SK-N-SH treated with all-trans-retinoic acid at 6 μM for 48 hours (cell line): Measurements from ENCODE around the gene SLC6A3.

Source experiments
- ATAC-seq: fragments of 200-7000 bp; cut with Tn5 transposase; 3 replicates; pipeline ENCODE4 v1.9.1; 2020; ENCODE audit warnings: mild to moderate bottlenecking, moderate library complexity
- ARNTL ChIP-seq: fragments of 450-650 bp; formaldehyde crosslinking; IDR thresholded peaks from 2 replicates; pipeline ENCODE4 v1.5.0; 2020; ENCODE audit warnings: low read depth, mild to moderate bottlenecking, moderate library complexity, borderline replicate concordance
- BACH2 ChIP-seq: fragments of 250-450 bp; sonication (Bioruptor Pico); IDR thresholded peaks from 2 replicates; pipeline ENCODE4 v1.9.0; 2021; ENCODE audit warnings: mild to moderate bottlenecking, borderline replicate concordance
- CREB5 ChIP-seq: fragments of 250-450 bp; sonication (Bioruptor Pico); IDR thresholded peaks from 2 replicates; pipeline ENCODE4 v1.5.1; 2020; ENCODE audit warnings: low read depth, mild to moderate bottlenecking, moderate library complexity
- CSDC2 ChIP-seq: fragments of 250-450 bp; sonication (Bioruptor Pico); IDR thresholded peaks from 2 replicates; pipeline ENCODE4 v1.5.0; 2020; ENCODE audit warnings: mild to moderate bottlenecking, moderate library complexity
- CSRNP3 ChIP-seq: fragments of 250-450 bp; sonication (Bioruptor Pico); IDR thresholded peaks from 2 replicates; pipeline ENCODE4 v1.5.1; 2021; ENCODE audit warnings: mild to moderate bottlenecking, moderate library complexity
- ESRRG ChIP-seq: fragments of 250-450 bp; sonication (Bioruptor Pico); IDR thresholded peaks from 2 replicates; pipeline ENCODE4 v1.6.1; 2021; ENCODE audit warnings: mild to moderate bottlenecking
- GLIS3 ChIP-seq: fragments of 250-450 bp; sonication (Bioruptor Pico); IDR thresholded peaks from 2 replicates; pipeline ENCODE4 v1.5.0; 2020; ENCODE audit warnings: mild to moderate bottlenecking, moderate library complexity
- ISL1 ChIP-seq: fragments of 250-450 bp; sonication (Bioruptor Pico); IDR thresholded peaks from 2 replicates; pipeline ENCODE4 v2.1.2; 2022; ENCODE audit warnings: mild to moderate bottlenecking, moderate library complexity
- OSR1 ChIP-seq: fragments of 250-450 bp; sonication (Bioruptor Pico); IDR thresholded peaks from 2 replicates; pipeline ENCODE4 v1.8.0; 2022; ENCODE audit warnings: moderate library complexity, mild to moderate bottlenecking, inconsistent platforms
- PATZ1 ChIP-seq: fragments of 250-450 bp; sonication (Bioruptor Pico); IDR thresholded peaks from 2 replicates; pipeline ENCODE4 v1.8.0; 2020; ENCODE audit warnings: mild to moderate bottlenecking, moderate library complexity, borderline replicate concordance
- POU6F1 ChIP-seq: fragments of 250-450 bp; sonication (Bioruptor Pico); IDR thresholded peaks from 2 replicates; pipeline ENCODE4 v1.8.0; 2021; ENCODE audit warnings: low read depth, mild to moderate bottlenecking, moderate library complexity, borderline replicate concordance
- PPARA ChIP-seq: fragments of 250-450 bp; sonication (Bioruptor Pico); IDR thresholded peaks from 2 replicates; pipeline ENCODE4 v1.5.0; 2020; ENCODE audit warnings: mild to moderate bottlenecking, borderline replicate concordance
- RARB ChIP-seq: fragments of 250-450 bp; sonication (Bioruptor Pico); IDR thresholded peaks from 2 replicates; pipeline ENCODE4 v1.8.0; 2021; ENCODE audit warnings: mild to moderate bottlenecking, moderate library complexity
- SNAI2 ChIP-seq: fragments of 250-450 bp; sonication (Bioruptor Pico); IDR thresholded peaks from 2 replicates; pipeline ENCODE4 v1.5.0; 2020; ENCODE audit warnings: mild to moderate bottlenecking, moderate library complexity
- TCF4 ChIP-seq: fragments of 250-450 bp; sonication (Bioruptor Pico); IDR thresholded peaks from 2 replicates; pipeline ENCODE4 v1.8.0; 2021; ENCODE audit warnings: mild to moderate bottlenecking, moderate library complexity, borderline replicate concordance
- ZC3H10 ChIP-seq: fragments of 250-450 bp; sonication (Bioruptor Pico); IDR thresholded peaks from 2 replicates; pipeline ENCODE4 v1.5.1; 2021; ENCODE audit warnings: mild to moderate bottlenecking, moderate library complexity
- ZFP3 ChIP-seq: fragments of 250-450 bp; sonication (Bioruptor Pico); IDR thresholded peaks from 2 replicates; pipeline ENCODE4 v1.5.0; 2020; ENCODE audit warnings: mild to moderate bottlenecking, moderate library complexity
- ZFP30 ChIP-seq: fragments of 450-650 bp; formaldehyde crosslinking; IDR thresholded peaks from 2 replicates; pipeline ENCODE4 v1.5.0; 2022; ENCODE audit warnings: mild to moderate bottlenecking, moderate library complexity
- ZNF565 ChIP-seq: fragments of 450-650 bp; formaldehyde crosslinking; conservative IDR thresholded peaks from 2 replicates; pipeline ENCODE4 v1.5.0; 2020; ENCODE audit warnings: low read depth, mild to moderate bottlenecking, moderate library complexity
- ZNF8 ChIP-seq: fragments of 450-650 bp; formaldehyde crosslinking; IDR thresholded peaks from 2 replicates; pipeline ENCODE4 v1.5.0; 2020; ENCODE audit warnings: mild to moderate bottlenecking, moderate library complexity
- TF ChIP-seq, protein P1 (sequence below): fragments of 250-450 bp; sonication (Bioruptor Pico); IDR thresholded peaks from 2 replicates; pipeline ENCODE4 v1.5.0; 2020; ENCODE audit warnings: mild to moderate bottlenecking, moderate library complexity

Gene SLC6A3

DNA sequence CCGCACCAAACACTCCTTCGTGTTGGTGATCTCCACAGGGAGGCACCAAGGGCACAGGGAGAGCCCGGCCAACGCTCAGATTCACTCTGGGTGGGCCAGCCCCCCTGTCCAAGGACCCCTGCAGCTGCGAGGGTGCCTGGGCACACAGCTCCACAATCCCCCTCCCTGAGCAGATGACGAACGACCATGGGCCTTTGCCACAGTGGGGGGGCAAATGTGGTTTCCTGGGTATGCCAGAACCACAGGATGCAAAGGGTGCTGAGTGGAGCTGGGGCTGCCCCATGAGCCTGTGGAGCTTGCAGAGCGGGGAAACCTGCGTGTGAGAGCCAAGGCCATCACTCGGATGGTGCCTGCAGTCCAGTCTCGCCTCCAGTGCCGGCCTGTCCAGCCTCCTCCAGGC lies 47.5 kb upstream of the SLC6A3 start (continued):
- TF ChIP-seq ZNF8 (CRISPR knock-in tag) (no peak), PATZ1 (CRISPR knock-in tag) (no peak), ZFP3 (CRISPR knock-in tag) (no peak)
- TF ChIP-seq, all 23 proteins: peak for 0

DNA sequence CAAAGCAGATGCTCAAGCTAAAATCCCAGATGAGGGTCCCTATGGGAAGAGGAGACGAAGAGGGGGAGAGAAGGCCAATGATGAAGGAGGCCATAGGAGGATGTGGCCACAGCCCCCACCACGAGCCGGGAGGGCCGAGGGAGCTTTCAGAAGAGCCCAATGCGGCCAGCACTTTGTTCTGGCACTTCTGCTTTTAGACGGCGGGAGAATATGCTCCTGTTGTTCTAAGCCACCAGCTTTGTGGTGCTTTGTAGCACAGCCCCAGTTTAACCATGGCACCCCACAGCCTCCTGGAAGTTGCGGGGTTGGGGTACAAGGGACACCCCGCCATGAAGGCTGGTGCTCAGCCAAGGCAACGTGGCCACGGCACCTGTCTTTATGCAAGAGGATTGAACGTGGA lies 45.1 kb upstream of the SLC6A3 start:
- TF ChIP-seq SNAI2 (CRISPR knock-in tag) = no peak
- TF ChIP-seq ZFP30 (CRISPR knock-in tag) = no peak
- no peak for TF ChIP-seq CREB5 (CRISPR knock-in tag)
- TF ChIP-seq ZNF565 (CRISPR knock-in tag) = no peak
- no peak for TF ChIP-seq POU6F1 (CRISPR knock-in tag)
- TF ChIP-seq CSRNP3 (CRISPR knock-in tag) = no peak
- TF ChIP-seq TCF4 (CRISPR knock-in tag) = no peak
- TF ChIP-seq, protein P1, sequence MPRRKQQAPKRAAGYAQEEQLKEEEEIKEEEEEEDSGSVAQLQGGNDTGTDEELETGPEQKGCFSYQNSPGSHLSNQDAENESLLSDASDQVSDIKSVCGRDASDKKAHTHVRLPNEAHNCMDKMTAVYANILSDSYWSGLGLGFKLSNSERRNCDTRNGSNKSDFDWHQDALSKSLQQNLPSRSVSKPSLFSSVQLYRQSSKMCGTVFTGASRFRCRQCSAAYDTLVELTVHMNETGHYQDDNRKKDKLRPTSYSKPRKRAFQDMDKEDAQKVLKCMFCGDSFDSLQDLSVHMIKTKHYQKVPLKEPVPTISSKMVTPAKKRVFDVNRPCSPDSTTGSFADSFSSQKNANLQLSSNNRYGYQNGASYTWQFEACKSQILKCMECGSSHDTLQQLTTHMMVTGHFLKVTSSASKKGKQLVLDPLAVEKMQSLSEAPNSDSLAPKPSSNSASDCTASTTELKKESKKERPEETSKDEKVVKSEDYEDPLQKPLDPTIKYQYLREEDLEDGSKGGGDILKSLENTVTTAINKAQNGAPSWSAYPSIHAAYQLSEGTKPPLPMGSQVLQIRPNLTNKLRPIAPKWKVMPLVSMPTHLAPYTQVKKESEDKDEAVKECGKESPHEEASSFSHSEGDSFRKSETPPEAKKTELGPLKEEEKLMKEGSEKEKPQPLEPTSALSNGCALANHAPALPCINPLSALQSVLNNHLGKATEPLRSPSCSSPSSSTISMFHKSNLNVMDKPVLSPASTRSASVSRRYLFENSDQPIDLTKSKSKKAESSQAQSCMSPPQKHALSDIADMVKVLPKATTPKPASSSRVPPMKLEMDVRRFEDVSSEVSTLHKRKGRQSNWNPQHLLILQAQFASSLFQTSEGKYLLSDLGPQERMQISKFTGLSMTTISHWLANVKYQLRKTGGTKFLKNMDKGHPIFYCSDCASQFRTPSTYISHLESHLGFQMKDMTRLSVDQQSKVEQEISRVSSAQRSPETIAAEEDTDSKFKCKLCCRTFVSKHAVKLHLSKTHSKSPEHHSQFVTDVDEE (CRISPR knock-in tag) = no peak
- no peak for TF ChIP-seq ISL1 (CRISPR knock-in tag)
- no peak for TF ChIP-seq RARB
- no peak for TF ChIP-seq ESRRG (CRISPR knock-in tag)
- TF ChIP-seq GLIS3 (CRISPR knock-in tag) = no peak
- TF ChIP-seq ZNF8 (CRISPR knock-in tag) = no peak
- no peak for TF ChIP-seq PPARA
- no peak for TF ChIP-seq ARNTL (CRISPR knock-in tag)
- TF ChIP-seq PATZ1 (CRISPR knock-in tag) = no peak
- no peak for TF ChIP-seq ZC3H10 (CRISPR knock-in tag)
- no peak for TF ChIP-seq OSR1 (CRISPR knock-in tag)
- ATAC-seq = no peak

GRCh38 chr5:1489754-1490153 lies 44.5 kb upstream of the SLC6A3 start:
- ATAC-seq = no peak
- TF ChIP-seq SNAI2 (CRISPR knock-in tag) = no peak
- no peak for TF ChIP-seq ISL1 (CRISPR knock-in tag)
- TF ChIP-seq BACH2 (CRISPR knock-in tag) = no peak
- no peak for TF ChIP-seq ZFP30 (CRISPR knock-in tag)
- no peak for TF ChIP-seq CREB5 (CRISPR knock-in tag)
- TF ChIP-seq POU6F1 (CRISPR knock-in tag) = no peak
- TF ChIP-seq PPARA = no peak
- no peak for TF ChIP-seq ZNF8 (CRISPR knock-in tag)
- TF ChIP-seq CSDC2 (CRISPR knock-in tag) = no peak
- TF ChIP-seq RARB = no peak
